Measurements from ENCODE around the gene PLK3. TPM values are rescaled to one million over a fixed set of nuclear protein-coding genes. Genes with fewer than 3 reads are reported as not detected.
"Not testable (repeated sequence)": the region's sequence is repeated elsewhere in the genome, so short reads cannot be mapped to it uniquely, and the experiment has no call there.

PLK3 gene
- total RNA-seq, 6 experiments from 2014 or later = 1.8 to 5.3 (median 3.6) TPM

DNA sequence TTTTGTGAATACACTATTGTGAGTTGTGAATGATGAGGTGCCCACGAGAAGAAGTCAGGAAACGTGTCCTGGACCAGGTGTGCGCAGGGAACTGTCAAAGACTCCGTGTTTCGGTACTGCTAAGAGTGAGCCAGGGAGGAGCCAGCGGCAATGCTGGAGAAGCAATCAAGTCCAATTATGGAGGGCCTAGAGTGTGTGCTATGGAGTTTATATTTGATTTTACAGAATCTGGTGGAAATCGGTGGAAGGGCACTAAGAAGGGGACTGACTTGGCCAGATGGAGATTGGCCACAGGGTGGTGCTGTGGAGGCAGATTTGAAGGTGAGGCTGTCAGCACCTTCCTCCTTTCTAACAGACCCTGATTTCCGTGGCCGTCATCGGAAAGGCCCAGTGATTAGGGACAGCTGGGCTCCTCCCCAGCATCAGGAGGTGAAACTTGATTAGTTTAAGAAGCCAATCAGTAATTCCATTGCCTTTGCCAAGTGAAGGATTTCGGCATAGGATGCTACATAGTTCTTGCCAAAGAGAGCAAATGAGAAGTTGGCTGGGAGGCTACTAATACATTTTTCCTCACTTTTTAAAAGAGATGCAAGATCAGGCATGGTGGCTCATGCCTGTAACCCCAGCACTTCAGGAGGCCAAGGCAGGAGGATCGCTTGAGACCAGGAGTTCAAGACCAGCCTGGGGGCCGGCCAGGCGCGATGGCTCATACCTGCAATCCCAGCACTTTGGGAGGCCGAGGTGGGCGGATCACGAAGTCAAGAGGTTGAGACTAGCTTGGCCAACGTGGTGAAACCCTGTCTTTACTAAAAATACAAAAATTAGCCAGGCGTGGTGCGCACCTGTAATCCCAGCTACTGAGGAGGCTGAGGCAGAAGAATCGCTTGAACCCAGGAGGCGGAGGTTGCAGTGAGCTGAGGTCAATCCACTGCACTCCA lies 35.8 kb downstream of the PLK3 start:
- TF ChIP-seq POLR2A (IDR thresholded peaks at IDR 0.05) = no peak
- TF ChIP-seq, protein P1, sequence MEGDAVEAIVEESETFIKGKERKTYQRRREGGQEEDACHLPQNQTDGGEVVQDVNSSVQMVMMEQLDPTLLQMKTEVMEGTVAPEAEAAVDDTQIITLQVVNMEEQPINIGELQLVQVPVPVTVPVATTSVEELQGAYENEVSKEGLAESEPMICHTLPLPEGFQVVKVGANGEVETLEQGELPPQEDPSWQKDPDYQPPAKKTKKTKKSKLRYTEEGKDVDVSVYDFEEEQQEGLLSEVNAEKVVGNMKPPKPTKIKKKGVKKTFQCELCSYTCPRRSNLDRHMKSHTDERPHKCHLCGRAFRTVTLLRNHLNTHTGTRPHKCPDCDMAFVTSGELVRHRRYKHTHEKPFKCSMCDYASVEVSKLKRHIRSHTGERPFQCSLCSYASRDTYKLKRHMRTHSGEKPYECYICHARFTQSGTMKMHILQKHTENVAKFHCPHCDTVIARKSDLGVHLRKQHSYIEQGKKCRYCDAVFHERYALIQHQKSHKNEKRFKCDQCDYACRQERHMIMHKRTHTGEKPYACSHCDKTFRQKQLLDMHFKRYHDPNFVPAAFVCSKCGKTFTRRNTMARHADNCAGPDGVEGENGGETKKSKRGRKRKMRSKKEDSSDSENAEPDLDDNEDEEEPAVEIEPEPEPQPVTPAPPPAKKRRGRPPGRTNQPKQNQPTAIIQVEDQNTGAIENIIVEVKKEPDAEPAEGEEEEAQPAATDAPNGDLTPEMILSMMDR (IDR thresholded peaks at IDR 0.05) = peak; percentile 68 to 90 (median 88)
- H3K27me3 ChIP-seq = no peaks in the 10 kb centered on the region
- DNase-seq (peak; percentile 79 to 83 (median 80)), ATAC-seq (peak; percentile 88 to 94 (median 92))
- no peak overlapping the region for H3K4me3 ChIP-seq
- H3K27ac ChIP-seq = no peak overlapping the region
- intact Hi-C loops (cut with DNase I) = loop anchor here in 1 of 2 donors (10.0 kb wide), 1 partner anchor 51 kb away; the partner anchor contains the start of gene BEST4
- no peaks in the 10 kb centered on the region for H3K36me3 ChIP-seq
- WGBS (ENCODE audit: insufficient coverage, low coverage, low lambda C conversion rate, missing lambda C conversion rate) = 58% methylated on average over 21 of the region's 23 CpGs
- H3K4me1 ChIP-seq = no peaks in the 10 kb centered on the region
- no peaks in the 10 kb centered on the region for H3K9me3 ChIP-seq

DNA sequence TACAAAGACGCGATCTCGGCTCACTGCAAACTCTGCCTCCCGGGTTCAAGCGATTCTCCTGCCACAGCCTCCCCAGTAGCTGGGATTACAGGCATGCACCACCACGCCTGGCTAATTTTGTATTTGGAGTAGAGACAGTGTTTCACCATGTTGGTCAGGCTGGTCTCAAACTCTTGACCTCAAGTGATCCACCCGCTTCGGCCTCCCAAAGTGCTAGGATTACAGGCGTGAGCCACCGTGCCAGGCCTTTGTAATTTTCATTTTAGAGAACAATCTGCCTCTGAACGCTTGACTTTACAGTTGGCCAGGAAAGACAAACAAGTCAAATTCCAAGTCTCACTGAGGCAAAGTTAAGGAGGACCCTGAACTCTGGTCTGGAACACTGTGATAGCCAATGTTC lies 38.1 kb downstream of the PLK3 start:
- H3K4me3 ChIP-seq, H3K27me3 ChIP-seq, H3K9me3 ChIP-seq, H3K4me1 ChIP-seq, H3K36me3 ChIP-seq, DNase-seq, ATAC-seq, H3K27ac ChIP-seq: not testable (repeated sequence)
- intact Hi-C loops (cut with DNase I) = loop anchor here in 1 of 2 donors (10.0 kb wide), 1 partner anchor 53 kb away; the partner anchor contains the start of gene BEST4
- 83% methylated on average over 7 of the region's 11 CpGs for WGBS (ENCODE audit: insufficient coverage, low coverage, low lambda C conversion rate, missing lambda C conversion rate)

DNA sequence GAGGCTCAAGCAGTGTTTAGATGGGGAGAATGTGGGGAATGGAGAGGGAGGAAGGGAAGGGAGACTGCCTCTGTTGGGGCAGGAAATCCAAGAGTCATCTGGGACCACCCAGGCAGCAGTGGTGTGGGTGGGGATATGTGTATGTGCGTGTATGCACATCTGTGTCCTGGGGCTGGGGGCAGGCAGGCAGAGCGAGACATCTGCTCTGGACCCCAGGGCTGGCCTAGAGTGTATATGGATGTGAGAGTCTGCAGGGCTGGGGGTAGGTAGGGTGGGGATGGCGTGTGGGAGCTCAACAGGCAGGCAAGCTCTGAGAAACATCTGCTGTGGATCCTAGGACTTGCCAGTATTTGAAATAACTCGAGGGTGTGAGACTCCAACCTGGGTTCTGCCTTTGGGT lies 39.4 kb downstream of the PLK3 start:
- H3K36me3 ChIP-seq = no peaks in the 10 kb centered on the region
- no peak for TF ChIP-seq POLR2A (IDR thresholded peaks at IDR 0.05)
- TF ChIP-seq, protein P1 (IDR thresholded peaks at IDR 0.05) = no peak
- H3K4me3 ChIP-seq = no peak overlapping the region
- intact Hi-C loops (cut with DNase I) = loop anchor here in 1 of 2 donors (10.0 kb wide), 1 partner anchor 55 kb away; the partner anchor contains the start of gene BEST4
- DNase-seq = no peak
- H3K9me3 ChIP-seq = no peaks in the 10 kb centered on the region
- WGBS (ENCODE audit: insufficient coverage, low coverage, low lambda C conversion rate, missing lambda C conversion rate) = 53% methylated on average over 2 of the region's 4 CpGs
- no peak overlapping the region for H3K27ac ChIP-seq
- H3K4me1 ChIP-seq = peaks cover 0 to 5% (median 0%) of the 10 kb centered on the region in 4 donors
- ATAC-seq = no peak
- no peaks in the 10 kb centered on the region for H3K27me3 ChIP-seq

DNA sequence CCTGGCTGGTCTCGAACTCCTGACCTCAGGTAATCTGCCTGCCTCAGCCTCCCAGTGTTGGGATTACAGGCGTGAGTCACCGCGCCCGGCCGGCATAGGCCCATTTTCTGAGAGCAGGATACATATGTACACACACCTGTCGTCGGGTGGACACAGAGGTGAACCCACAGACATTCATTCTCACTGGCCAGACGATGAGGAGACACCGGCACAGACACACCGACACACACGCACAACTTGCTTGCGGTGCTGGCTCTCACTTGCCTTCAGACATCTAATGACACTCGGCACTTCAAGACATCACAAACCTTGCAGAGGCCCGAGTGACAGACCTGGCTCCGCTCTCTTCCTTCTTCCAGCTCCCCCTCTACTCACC lies 42.3 kb downstream of the PLK3 start:
- DNase-seq = no peak
- Histone ChIP-seq H3K27me3 (no peaks in the 10 kb centered on the region), H3K4me1 (peaks cover 0 to 5% (median 0%) of the 10 kb centered on the region in 4 donors), H3K27ac (no peak overlapping the region), H3K9me3 (no peaks in the 10 kb centered on the region), H3K36me3 (no peaks in the 10 kb centered on the region), H3K4me3 (peak overlapping the region in 2 of 3 donors; percentile 21 to 43)
- TF ChIP-seq, protein P1 (IDR thresholded peaks at IDR 0.05) = no peak
- no peak for TF ChIP-seq POLR2A (IDR thresholded peaks at IDR 0.05)
- intact Hi-C loops (cut with DNase I) = no loop called here
- WGBS (ENCODE audit: insufficient coverage, low coverage, low lambda C conversion rate, missing lambda C conversion rate) = 74% methylated on average over 14 of the region's 16 CpGs
- peak in 1 of 4 donors; percentile 15 for ATAC-seq

Data from right lobe of liver (tissue), 6 donors.